SK-N-DZ (cell line): ENCODE data around the gene CHPF2.

Experiments
- DNase-seq: peaks from one replicate; pipeline ENCODE4 v3.0.0-alpha.2; 2015; ENCODE audit warnings: low spot score

Gene CHPF2

DNA sequence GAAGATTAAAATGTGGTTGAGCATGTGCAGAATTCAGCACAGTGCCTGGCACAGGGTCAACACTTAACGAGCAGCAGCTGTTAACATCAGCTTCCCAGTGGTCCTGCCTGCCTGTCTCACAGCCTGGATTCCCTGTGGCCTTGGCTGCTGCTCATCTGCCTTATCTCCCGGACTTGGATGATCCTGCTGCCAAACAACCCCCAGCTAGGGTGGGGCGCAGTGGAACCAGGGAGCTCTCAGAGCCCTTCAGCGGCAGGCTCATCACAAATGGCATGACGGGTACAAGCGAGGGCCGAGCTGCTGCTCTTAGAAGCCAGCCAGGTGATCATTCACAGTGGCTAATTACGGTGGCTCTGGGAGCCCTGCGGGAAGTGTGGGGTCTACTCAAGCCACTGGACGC, 29.2 kb downstream of the CHPF2 start:
- DNase-seq, result no peak

DNA sequence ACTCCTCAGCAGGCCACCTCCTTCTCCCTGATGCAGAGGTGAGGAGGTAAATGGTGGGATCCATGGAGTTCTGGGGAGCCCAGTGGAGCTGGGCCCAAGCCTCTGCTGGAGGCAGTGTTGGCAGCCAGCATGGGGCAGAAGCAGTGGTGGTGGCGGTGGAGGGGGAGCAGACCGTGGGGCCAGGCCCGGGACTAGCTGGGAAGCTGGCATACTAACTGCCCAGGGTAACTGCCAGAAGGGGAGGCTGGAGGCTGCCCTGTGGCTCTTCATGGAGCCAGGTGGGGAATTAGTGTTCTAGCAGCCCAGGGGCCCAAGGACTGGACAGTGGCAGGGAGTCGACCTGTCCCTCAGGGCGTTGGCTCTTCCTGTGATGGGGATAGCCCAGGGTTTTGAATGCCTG, 32.3 kb downstream of the CHPF2 start:
- no peak for DNase-seq

DNA sequence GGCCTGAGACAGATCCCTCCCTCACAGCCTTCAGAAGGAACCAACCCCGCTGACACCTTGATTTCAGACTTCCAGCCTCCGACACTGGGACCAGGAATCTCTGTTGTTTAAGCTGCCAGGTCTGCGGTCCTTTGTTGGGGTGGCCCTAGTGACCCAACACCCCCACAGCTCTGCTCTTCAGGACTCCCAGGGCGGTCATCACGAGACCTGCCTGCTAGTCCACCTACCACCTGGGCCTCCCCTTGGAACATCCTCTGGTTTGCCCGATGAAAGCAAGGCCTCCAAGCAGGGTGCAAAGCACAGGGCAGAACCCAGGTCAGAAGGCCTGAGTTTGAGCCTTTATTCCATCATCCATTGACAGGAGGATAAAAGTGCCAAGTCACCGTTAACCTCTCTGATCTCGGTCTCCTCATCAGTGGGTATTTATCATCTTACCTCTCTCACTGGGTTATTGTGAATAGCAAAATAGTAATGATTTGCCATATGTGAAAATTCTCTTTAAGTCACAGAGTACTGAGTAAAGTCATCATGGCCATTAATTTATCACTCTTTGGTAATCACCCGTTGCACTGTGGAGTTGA, 33.2 kb downstream of the CHPF2 start:
- DNase-seq, result no peak

DNA sequence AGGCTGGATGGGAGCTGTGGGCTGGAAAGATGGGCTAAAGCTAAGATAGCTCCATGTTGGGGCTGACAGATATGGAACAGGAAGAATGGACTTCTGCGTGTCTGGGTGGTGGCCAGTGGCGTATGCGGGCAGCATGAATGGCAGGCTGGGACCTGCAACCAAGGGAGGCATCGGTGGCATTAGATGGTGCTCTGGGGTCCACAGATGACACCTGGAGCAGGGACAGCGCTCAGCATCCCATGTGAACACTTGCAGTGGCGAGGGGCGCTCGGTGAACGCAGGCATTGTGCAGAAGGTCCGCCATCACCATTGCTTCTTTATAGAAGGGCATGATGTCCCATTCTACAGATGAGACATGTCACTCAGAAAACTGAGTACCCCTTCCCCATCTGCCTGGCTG, 37.2 kb downstream of the CHPF2 start:
- DNase-seq, result no peak

DNA sequence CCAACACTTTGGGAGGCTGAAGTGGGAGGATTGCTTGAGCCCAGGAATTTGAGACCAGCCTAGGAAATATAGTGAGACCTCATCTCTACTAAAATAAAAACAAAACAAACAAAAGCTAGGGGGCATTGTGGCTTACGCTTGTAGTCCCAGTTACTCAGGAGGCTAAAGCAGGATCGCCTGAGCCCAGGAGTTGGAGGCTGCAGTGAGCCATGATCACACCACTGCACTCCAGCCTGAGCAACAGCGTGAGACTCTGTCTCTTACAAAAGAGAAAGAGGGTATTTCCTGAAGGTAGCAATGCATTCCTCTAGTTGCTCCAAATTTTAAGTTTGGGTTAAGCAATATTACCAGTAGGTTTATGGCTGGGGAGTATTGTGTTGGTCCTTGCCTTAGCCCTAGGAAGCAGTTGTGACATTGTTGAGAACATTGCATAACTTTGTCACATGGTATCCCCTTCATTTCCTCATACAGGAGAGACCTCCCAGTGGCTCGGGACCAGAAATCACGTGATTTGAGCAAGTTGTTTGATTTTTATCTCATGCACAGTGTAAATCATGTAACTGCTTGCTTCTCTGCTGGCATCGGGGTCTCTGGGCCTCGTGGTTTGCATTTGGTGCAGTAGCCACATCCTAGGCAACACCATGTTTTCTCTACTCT, 39.5 kb downstream of the CHPF2 start:
- no peak for DNase-seq

DNA sequence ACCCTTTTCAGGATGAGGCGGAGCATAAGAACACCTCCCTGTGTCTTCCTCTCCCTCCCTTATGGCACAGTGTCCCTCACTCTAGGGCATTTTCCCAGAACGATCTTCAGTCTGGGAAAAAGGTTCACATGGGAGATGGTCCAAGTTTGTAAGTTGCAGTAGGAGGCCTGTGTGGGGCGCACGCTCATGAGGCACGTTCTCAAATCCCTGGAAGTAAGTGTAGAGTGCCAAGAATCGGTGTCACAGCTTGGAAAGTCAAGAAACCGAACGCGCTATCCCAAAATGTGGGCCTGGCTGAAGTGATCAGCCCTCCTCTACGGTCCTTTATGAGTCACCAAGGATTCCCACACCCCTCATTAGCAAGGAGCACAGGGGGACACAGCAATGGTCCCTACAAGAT, 40.1 kb downstream of the CHPF2 start:
- no peak for DNase-seq

DNA sequence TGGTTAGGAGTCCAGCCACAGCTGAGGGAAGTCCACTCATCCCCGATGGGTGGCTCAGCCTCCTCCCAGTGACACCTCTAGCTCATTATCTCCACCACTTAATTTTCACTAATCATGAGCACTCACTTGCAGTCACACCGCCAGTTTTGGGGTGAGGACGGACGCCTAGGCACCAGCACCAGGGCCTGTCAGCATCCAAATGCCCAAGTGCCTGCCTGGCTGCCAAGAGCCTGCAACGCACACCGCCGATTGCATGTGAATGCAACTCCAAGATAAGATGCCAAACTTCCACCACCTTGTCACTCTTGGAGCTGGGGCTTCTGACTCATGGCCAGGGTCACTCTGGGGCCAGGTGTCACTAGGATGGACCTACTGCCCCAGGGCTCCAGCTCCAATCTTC, 40.6 kb downstream of the CHPF2 start:
- no peak for DNase-seq

DNA sequence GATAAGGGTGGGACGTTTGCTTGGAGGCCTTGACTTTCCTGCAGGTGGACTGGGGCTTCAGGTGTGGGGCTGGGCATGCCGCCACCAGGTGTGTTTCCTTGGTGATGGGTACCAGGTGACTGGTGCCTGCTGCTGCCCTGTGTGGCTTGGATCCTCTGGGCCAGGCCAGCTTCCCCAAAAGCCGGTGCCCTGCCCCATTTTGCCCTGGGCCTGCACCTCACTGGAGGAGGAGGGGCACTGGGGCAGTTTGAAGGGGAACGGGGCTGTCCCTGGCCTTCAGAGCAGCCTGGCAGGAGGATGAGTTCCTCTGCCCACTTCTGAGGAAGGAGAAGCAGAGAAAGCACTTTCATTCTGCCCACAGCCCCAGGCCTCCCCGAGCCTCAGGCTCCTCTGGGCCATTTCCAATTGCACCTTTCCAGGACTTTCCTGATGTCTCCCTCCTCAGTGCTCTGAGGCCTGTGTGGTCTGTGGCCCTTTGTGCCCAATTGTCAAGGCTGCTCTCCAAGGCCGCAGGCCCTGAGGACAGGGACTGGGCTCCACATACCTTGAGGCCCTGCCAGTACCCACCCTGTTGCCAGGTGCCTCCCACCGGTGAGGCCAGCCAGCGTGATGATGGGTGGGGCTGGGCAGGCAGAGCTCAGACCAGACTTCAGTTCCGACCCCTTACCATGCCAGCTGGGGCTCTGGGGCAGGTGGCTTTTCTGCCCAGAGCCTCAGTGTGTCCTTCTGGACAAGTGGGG, 41.5 kb downstream of the CHPF2 start:
- DNase-seq, result no peak

DNA sequence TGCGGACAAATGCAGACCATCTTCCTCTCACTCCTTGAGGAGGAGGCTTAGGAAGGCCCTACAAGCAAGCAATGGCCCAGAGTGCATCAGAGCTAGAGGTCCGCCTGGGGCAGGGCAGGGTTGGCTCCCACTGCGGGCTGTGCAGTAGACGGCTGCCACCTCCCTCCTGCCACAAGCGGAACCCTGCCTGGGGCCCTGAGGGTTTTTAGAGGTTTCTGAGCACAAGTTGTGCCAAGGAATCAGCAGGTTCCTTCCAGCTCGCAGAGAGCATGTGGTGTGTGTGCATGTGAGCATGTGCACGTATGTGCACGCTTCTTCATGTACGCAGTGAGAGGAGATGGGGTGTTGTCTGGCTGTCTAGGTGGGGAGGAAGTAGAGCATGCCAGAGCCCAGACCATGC, 42.1 kb downstream of the CHPF2 start:
- no peak for DNase-seq

DNA sequence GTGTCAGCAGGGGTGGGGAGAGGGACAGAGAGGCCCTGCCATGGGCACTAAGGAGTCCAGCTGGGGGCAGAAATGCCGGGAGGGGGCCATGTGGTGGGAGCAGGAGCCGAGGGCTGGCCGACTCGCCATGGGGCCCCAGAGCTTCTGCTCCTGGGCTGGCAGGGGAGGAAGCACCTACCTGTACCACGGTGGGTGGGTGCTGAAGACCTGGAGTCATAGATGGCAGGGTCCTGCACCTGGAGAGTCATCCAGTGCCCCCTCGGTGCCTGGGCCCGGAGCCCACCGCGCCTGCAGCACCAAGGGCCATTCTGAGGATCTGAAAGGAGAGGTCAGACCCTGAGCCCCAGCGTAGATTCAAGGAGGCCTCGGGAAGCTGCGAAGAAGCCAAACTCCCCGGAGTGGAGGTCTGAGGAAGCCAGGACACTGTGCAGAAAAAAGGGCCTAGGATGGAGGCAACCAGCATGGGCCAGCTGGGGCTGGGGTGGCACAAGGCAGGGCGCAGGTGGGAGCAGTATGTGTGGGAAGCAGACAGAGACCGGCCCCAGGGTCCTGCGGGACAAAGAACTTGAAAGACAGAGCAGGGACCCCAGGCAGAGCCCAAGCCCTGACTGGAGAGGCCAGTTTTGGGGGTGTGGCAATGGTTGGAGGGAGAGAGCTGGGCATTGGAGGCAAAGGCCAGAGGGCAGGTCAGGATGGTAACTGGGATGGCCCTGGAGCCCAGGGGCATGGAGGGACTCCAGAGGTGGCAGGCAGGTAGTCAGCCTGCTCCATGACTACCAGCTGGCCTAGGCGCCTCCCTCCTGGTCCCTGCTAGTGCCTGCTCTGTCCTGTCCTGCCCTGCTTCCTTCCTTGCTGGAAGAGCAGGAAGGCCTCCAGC, 42.9 kb downstream of the CHPF2 start:
- no peak for DNase-seq

DNA sequence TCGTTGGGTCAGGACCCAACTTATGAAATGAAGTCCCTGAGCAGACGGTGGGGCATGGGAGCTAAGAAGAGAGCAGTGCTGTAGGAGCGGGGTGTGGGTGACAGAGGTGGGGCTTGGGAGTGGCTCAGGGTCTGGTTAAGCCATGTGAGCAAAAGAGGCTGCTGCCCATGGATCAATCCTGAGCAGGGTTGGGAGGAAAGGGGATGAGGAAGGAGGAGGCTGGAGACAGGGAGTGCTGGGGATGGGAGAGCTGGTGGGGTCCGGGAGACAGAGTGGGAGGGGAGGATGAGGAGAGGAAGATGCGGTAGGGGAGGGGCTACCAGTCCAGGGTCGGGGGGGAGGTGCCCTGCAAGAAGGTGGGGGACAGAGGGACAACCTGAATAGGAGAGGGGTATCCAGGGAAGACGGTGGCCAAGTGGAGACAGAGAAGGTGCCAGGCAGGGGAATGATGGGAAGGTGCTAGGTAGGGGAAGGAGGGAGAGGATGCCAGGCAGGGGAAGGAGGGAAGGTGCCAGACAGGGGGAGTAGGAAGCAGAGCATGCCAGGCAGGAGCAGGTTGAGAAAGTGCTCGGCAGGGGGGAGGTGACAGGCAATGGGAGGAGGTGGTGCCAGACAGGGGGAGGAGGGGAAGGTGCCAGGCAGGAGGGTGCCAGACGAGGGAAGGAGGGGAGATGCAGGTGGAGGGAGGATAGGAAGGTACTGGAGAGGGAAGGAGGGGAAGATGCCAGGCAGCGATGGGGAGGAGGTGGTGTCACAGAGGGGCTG, 43.7 kb downstream of the CHPF2 start:
- DNase-seq, result no peak

DNA sequence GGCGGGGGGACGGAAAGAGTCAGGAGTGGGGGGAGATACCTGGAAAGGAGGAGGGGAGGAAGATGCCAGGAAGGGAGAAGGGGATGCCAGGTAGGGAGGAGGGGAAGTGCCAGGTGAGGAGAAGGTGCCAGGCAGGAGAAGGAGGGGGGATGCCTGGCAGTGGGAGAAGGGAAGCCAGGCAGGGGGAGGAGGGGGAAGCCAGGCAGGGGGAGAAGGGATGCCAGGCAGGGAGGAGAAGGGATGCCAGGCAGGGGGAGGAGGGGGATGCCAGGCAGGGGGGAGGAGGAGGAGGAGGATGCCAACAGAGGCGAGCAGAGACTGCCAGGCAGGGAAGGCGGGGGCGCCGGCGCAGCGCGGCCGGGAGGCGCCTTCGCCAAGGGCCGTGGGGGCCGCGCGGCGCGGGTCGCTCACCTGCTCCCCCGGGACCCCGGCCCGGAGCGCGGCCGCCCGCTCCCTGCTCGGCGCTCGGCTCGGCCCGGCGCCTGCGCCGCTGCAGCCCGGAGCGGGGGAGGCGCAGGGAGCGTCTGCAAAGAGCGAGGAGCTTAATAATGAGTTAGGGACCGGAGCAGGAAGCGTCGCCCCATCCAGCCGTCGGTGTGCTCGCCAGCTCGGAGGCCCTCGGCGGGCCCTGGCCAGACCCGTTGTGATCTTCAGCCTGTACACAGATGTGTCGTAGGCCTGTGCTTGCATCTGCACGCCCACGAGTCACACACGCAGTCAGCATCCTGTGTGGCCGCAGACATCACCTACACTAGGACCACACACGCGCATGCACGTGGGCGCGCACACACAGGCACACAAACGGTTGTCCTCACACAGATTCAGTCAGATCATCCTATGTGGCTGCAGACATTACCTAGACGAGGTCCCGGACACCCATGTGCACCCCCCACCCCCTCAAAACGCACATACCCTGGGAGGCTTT, 44.6 kb downstream of the CHPF2 start:
- DNase-seq, result peak; percentile 70

DNA sequence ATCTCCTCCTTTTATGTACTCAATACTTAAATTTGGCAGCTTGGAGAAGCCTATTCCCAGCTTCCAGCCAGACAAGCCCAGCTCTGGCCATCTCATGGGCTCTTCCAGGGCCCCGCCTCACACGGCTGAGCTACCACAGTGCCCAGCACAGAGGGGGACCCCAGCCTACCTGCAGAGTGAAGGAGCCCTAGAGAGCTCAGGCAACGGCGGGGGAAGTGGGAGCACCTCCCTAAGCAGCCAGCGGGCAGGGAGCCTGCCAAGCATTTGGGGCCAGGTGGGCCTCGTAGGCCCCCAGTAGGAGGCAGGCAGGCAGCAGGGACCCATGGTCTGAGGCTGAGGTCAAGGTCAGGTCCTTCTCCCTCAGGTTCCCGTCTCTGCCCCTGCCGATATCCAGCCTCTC, 45.3 kb downstream of the CHPF2 start:
- DNase-seq, result no peak

DNA sequence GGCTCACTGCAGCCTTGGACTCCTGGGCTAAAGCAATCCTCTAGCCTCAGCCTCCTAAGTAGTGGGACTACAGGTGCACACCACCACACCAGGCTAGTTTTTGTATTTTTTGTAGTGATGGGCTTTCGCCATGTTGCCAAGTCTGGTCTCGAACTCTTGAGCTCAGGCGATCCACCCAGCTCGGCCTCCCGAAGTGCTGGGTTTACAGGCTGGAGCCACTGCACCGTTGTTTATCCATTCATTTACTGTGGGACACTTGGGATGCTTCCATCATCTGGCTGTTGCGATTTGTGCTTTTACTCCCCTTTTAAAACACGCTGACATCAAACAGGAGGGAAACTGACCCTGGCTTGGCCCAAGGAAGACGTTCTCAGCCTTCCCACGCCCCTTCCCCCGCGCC, 46.7 kb downstream of the CHPF2 start:
- no peak for DNase-seq

DNA sequence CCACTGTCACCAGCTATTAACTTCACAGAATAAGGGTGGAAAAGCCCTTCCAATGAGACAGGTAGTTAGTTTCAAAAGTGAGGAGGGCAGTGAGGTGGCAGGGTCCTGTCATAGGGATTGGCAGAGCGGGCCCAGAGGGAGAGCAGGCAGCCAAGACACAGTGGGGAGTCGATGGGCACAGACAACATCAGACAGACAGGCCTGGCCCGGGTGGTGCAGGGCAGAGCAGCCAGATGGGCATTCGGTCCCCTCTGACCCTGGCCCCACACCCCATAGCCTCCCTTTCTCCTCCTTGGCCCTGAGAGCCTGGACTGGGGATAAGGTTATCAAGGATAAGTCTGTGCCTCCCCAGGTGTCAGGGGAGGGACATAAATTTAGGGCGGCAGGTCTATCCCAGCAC, 47.6 kb downstream of the CHPF2 start:
- DNase-seq, result no peak

DNA sequence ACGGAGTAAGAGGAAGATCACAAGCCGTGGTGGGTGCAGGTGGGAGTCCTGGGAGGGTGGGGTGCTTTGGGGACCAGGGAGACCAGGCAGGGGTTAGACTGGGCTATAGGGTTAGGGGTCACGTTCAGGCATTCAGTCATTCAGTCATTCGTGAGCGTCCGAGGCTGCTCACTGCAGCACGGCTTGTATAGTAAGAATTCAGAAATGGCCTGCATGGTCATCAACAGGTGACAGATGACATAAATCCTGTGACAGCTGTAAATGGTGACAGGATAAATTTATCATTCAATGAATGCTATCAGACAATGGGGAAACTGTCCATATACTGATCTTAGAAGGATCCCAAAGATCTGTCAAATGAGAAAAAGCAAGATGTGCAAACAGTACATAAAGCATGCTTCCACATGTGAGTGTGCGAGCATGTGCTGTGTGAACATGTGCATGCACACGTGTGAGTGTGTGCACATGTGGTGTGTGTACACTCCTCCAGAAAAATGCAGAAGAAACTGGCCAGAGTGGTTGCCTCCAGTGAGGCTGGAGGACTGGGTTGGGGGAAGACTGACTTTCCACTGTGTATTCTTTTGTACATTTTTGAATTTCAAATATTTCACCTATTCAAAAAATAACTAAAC, 48.2 kb downstream of the CHPF2 start:
- no peak for DNase-seq

DNA sequence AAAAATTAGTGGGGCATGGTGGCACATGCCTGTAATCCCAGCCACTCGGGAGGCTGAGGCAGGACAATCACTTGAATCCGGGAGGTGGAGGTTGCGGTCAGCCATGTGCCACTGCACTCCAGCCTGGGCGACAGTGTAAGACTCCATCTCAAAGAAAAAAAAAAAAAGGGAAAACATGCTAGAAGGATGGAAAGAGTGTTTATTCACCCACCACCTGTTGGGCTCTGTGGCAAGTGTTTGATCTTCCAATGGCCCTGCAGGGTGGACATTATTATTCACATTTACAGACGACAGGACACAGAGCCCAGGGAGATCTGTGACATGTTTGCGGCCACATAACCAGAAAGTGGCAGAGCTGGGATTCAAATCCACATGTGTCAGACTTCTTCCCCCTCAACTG, 49.4 kb downstream of the CHPF2 start:
- no peak for DNase-seq

DNA sequence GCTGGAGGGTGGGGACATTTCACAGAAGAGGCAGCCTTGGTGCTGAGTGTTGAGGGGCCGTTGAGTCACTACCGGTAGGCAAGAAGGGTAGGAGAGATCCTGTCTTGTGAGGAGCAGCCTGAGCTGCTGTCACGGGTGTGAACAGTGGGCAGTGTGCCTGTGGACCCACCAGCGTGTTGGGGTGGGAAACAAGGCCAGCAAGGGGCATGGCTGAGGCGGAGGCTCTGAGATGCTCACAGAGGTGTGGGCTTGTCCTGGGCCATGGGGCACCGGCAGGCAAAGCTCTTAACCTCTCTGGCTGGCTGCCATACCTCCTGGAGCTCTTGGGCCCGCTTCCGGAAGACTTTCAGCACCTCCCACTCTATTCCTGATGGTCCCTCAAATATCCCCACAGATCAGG, 49.8 kb downstream of the CHPF2 start:
- DNase-seq, result no peak

DNA sequence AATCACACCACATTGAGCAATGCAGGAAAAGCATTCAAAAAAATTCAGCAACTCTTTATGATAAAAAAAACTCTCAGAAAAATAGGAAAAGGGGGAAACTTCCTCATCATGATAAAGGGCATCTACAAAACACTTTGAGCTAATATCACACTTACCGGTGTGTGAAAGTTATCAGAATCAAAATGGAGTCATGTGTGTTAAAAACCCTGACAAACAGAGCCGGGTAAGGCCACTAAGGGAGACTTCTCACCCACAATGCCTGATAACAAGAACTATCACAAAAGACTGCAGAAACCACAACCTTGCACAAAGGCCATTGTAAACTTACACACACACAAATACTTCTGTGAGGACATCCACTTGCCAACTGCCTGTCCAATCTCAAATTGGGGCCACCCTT, 51.0 kb downstream of the CHPF2 start:
- no peak for DNase-seq

DNA sequence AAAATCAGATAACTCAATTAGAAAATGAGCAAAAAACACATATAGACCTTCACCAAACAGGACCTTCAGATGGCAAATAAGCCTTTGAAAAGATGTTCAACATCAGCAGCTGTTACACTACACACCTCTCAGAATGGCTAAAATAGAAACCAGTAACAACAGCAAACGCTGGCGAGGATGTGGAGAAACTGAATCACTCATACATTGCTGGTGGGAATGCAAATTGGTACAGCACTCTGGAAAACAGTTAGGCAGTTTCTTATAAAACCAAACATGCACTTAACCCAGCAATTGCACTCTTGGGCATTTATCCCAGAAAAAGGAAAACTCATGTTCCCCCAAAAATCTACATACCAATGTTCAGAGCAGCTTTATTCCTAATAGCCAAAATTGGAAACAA, 53.9 kb downstream of the CHPF2 start:
- DNase-seq, result no peak
